CD4-positive, alpha-beta memory T cell (primary cell): Measurements from ENCODE around the gene HIGD1A. TPM values are rescaled to one million over a fixed set of nuclear protein-coding genes. Genes with fewer than 3 reads are reported as not detected.

Experiments
- CTCF ChIA-PET: fragments of 350-600 bp; sonication (Branson Sonifier 250); formaldehyde crosslinking; loops from one replicate; lab custom pipeline; 2021; ENCODE audit warnings: inconsistent platforms; ENCODE audit not compliant: partially characterized antibody; lab: Charles Lee
- POLR2A ChIA-PET: fragments of 350-600 bp; sonication (Branson Sonifier 250); formaldehyde crosslinking; loops from one replicate; lab custom pipeline; 2021; ENCODE audit not compliant: partially characterized antibody; lab: Charles Lee
- DNase-seq, 5 donors: peaks; one replicate each; pipeline versions ENCODE4 v3.0.0 to v3.0.0-alpha.2; 2020 to 2022; ENCODE audit warnings: mixed read lengths in 1 of 5
- H3K27ac ChIP-seq: one replicate; pipeline ENCODE4 v1.7.0; 2013; ENCODE audit warnings: low read depth, low read length
- H3K27me3 ChIP-seq: 2 replicates; pipeline ENCODE4 v1.7.0; 2013; ENCODE audit warnings: mild to moderate bottlenecking, low read length, moderate library complexity; ENCODE audit not compliant: insufficient read depth
- H3K36me3 ChIP-seq: 2 replicates; pipeline ENCODE4 v1.7.0; 2013; ENCODE audit warnings: mild to moderate bottlenecking, low read length, moderate library complexity; ENCODE audit not compliant: insufficient read depth
- H3K4me1 ChIP-seq: 2 replicates; pipeline ENCODE4 v1.7.0; 2013; ENCODE audit warnings: mild to moderate bottlenecking, low read length, moderate library complexity; ENCODE audit not compliant: insufficient read depth
- H3K4me3 ChIP-seq, 2 donors: one replicate each; pipeline ENCODE4 v1.7.0; 2013; ENCODE audit warnings: low read length in 2 of 2, mild to moderate bottlenecking in 1 of 2
- H3K9me3 ChIP-seq, 2 donors: one replicate each; pipeline ENCODE4 v1.7.0; 2013; ENCODE audit warnings: low read length in 2 of 2, control low read depth in 1 of 2; ENCODE audit not compliant: control insufficient read depth in 1 of 2
- H3K27ac Mint-ChIP-seq, 7 donors: one replicate each; pipeline ENCODE4 v1.8.0; 2020 to 2021; ENCODE audit warnings: mixed read lengths in 7 of 7, mild to moderate bottlenecking in 6 of 7, inconsistent platforms in 3 of 7, moderate library complexity in 3 of 7
- H3K27me3 Mint-ChIP-seq, 2 donors: one replicate each; pipeline ENCODE4 v1.8.0; 2020 to 2021; ENCODE audit warnings: mixed read lengths in 2 of 2
- H3K36me3 Mint-ChIP-seq, 2 donors: one replicate each; pipeline ENCODE4 v1.8.0; 2020 to 2021; ENCODE audit warnings: mixed read lengths in 2 of 2, inconsistent platforms in 1 of 2, mild to moderate bottlenecking in 1 of 2
- H3K4me1 Mint-ChIP-seq, 4 donors: one replicate each; pipeline ENCODE4 v1.8.0; 2020 to 2021; ENCODE audit warnings: mixed read lengths in 4 of 4, mild to moderate bottlenecking in 1 of 4
- H3K4me3 Mint-ChIP-seq, 8 donors: one replicate each; pipeline ENCODE4 v1.8.0; 2020 to 2021; ENCODE audit warnings: mixed read lengths in 8 of 8, mild to moderate bottlenecking in 7 of 8, moderate library complexity in 6 of 8, inconsistent platforms in 3 of 8
- H3K9me3 Mint-ChIP-seq, 8 donors: one replicate each; pipeline ENCODE4 v1.8.0; 2020 to 2021; ENCODE audit warnings: mixed read lengths in 8 of 8, mild to moderate bottlenecking in 5 of 8, inconsistent platforms in 3 of 8, moderate library complexity in 1 of 8
- intact Hi-C: fragments of 100-400 bp; cut with micrococcal nuclease; formaldehyde crosslinking; loops from one replicate; pipeline ENCODE4 v1.15.1; 2023
- polyA plus RNA-seq, 2 donors: library from polyadenylated mRNA; unstranded; fragments of 300-500 nt; fragmentation: Illumina TruSeq; gene quantifications; one replicate each; pipeline ENCODE4 v1.2.3, GENCODE V29; 2021
- total RNA-seq, 2 experiments: library from RNA; stranded (reverse); gene quantifications; one replicate each; pipeline ENCODE4 v1.2.3, GENCODE V29; 2021

The HIGD1A gene
- total and polyA plus RNA-seq, 4 experiments from 2014 or later, result 24.3 to 157 (median 59.0) TPM

DNA sequence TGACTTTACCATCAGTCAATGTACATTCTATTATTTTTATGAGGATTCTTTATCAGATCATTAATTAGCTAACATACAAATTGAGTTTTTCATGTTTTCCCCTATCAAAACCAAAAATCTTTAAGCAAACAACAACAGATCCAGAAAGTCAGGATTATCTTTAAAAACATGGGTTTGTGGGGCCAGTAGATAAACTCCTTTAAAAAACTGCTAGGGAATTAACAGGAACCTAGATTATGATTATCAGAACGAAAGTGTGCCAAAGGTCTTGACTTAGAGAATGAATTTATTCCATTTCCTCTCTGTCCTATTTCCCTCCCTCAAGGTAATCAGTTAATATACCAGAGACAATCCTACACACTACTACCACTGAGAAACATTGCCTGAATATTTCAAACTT is 18.1 kb downstream of the HIGD1A start:
- peaks cover 5% of the 10 kb centered on the region for H3K36me3 ChIP-seq
- Mint-ChIP-seq H3K4me1 (peaks cover 4 to 13% (median 9%) of the 10 kb centered on the region in 4 donors), H3K27ac (peak overlapping the region in 5 of 7 donors; percentile 3 to 40 (median 26)), H3K4me3 (no peak overlapping the region), H3K27me3 (no peaks in the 10 kb centered on the region), H3K9me3 (no peaks in the 10 kb centered on the region), H3K36me3 (peaks cover 23 to 42% of the 10 kb centered on the region in 2 donors)
- intact Hi-C loops, result no loop called here
- POLR2A ChIA-PET, result interaction anchor here (0.5 kb wide), 1 partner anchor 889 kb away, joined by 3 read pairs; no protein-coding TSS in a partner anchor
- no peaks in the 10 kb centered on the region for H3K27me3 ChIP-seq
- H3K4me1 ChIP-seq, result no peaks in the 10 kb centered on the region
- no peak for DNase-seq
- CTCF ChIA-PET, result interaction anchor here (11.6 kb wide), 1 partner anchor 93 kb away, joined by 156 read pairs; the partner anchor contains the start of gene CYP8B1
- H3K4me3 ChIP-seq, result no peak overlapping the region
- no peaks in the 10 kb centered on the region for H3K9me3 ChIP-seq
- no peak overlapping the region for H3K27ac ChIP-seq

DNA sequence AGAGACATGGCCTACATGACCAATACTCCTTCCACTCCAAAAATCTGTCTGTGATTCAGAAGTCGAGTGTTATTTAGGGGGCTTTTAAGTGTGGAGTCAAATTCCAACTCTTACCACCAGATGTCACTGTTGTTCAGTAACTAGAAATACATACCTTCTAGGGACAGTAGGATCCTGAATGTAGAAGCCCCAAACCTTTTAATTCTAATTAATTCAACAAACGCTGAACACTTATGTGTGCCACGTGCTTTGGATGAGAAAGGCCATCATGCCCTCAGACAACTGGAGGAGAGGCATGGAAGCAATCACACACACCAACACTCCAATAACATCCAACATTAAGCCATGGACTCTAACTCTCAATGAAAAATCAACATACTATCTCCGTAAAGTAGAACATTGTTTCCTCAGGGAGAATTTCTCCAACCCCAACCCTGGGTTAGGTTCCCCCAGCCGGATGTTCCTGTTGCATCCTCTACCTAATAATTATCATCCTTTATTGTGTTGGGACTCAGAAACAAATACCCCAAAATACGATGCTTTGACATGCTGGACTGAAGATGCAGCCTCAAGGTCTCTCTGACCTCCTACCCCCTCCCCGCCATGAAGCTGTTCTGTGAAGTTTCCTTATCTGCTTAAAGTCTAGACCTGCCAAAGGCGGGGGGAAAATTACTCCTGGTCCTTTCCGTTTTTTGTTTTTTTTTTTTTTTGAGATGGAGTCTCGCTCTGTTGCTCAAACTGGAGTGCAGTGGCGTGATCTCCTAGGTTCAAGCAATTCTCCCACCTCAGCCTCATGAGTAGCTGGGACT is 23.2 kb downstream of the HIGD1A start:
- intact Hi-C loops, result loop anchor here (1.0 to 5.0 kb wide), 4 partner anchors 50 to 1416 kb away; no protein-coding TSS in a partner anchor
- Mint-ChIP-seq H3K4me3 (no peak overlapping the region), H3K27ac (peak overlapping the region in 1 of 7 donors; percentile 43), H3K9me3 (no peaks in the 10 kb centered on the region), H3K36me3 (peaks cover 12 to 25% of the 10 kb centered on the region in 2 donors), H3K4me1 (peaks cover 0 to 3% (median 2%) of the 10 kb centered on the region in 4 donors), H3K27me3 (no peaks in the 10 kb centered on the region)
- H3K36me3 ChIP-seq, result peaks cover 5% of the 10 kb centered on the region
- ChIA-PET CTCF (interaction anchor here (1.3 to 11.6 kb wide), 10 partner anchors 8 to 98 kb away, joined by 3 to 156 read pairs (median 9); partner anchors contain the start of genes CYP8B1 and HIGD1A), POLR2A (no interaction called here)
- no peaks in the 10 kb centered on the region for H3K27me3 ChIP-seq
- H3K9me3 ChIP-seq, result no peaks in the 10 kb centered on the region
- H3K4me3 ChIP-seq, result no peak overlapping the region
- DNase-seq, result peak in 4 of 5 donors; percentile 59 to 64 (median 61)
- no peak overlapping the region for H3K27ac ChIP-seq
- no peaks in the 10 kb centered on the region for H3K4me1 ChIP-seq

DNA sequence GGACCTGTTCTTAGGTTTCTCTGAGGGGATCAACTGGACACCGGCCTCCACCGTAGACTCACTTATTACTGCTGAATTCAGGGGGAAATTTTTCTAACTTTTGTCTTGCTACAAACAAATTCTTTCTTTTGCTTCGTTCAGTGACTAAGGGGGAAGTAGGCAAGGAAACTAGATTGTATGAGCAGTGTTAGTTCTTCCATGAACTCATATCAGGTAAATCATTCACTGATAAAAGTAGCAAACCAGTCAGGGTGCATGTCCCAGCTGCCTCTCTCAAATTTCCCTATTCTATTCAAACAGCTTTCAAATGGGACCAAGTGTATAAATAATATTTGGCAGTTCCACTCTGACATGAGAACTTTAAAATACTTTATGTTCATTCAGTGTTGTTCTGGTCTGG is 23.9 kb downstream of the HIGD1A start:
- H3K4me1 Mint-ChIP-seq, result peaks cover 0 to 2% (median under 1%) of the 10 kb centered on the region in 4 donors
- DNase-seq, result no peak
- H3K9me3 ChIP-seq, result no peaks in the 10 kb centered on the region
- CTCF ChIA-PET, result interaction anchor here (0.8 to 11.6 kb wide), 20 partner anchors 8 to 110 kb away, joined by 3 to 156 read pairs (median 4); partner anchors contain the start of genes CYP8B1 and HIGD1A
- peaks cover 6 to 18% of the 10 kb centered on the region in 2 donors for H3K36me3 Mint-ChIP-seq
- intact Hi-C loops, result loop anchor here (1.0 to 5.0 kb wide), 3 partner anchors 50 to 1417 kb away; no protein-coding TSS in a partner anchor
- no peak overlapping the region for H3K27ac ChIP-seq
- H3K27me3 Mint-ChIP-seq, result no peaks in the 10 kb centered on the region
- POLR2A ChIA-PET, result interaction anchor here (1.0 to 1.2 kb wide), 2 partner anchors 59 to 101 kb away, joined by 4 read pairs; no protein-coding TSS in a partner anchor
- no peak overlapping the region for H3K4me3 ChIP-seq
- no peaks in the 10 kb centered on the region for H3K9me3 Mint-ChIP-seq
- no peaks in the 10 kb centered on the region for H3K27me3 ChIP-seq
- no peaks in the 10 kb centered on the region for H3K4me1 ChIP-seq
- H3K36me3 ChIP-seq, result peaks cover 3% of the 10 kb centered on the region
- no peak overlapping the region for H3K4me3 Mint-ChIP-seq
- H3K27ac Mint-ChIP-seq, result no peak overlapping the region

DNA sequence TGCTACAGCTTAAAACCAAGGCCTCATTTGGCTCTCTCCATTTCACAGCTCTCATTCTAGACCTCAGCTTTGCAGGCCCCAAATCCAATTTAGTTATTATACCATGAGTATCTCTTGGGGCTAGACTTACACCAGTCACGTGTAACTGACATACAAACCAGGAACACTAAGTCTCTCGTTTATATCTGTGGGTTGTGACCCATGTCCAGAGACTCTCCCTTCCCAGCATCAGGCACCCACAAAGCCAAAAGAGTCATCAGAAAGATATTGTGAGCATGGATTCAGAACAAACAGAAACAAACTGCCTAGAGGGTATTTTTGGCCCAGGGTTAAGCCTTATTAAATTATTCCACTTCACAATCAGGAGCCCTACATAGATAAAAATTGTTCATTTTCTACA is 25.6 kb downstream of the HIGD1A start:
- no peaks in the 10 kb centered on the region for H3K27me3 ChIP-seq
- Mint-ChIP-seq H3K4me1 (peaks cover 0 to 2% (median under 1%) of the 10 kb centered on the region in 4 donors), H3K36me3 (peaks cover 5 to 12% of the 10 kb centered on the region in 2 donors), H3K4me3 (no peak overlapping the region), H3K27me3 (no peaks in the 10 kb centered on the region), H3K27ac (no peak overlapping the region), H3K9me3 (no peaks in the 10 kb centered on the region)
- ChIA-PET POLR2A (no interaction called here), CTCF (interaction anchor here (0.9 to 11.6 kb wide), 6 partner anchors 15 to 101 kb away, joined by 3 to 156 read pairs (median 6); partner anchors contain the start of gene CYP8B1)
- H3K27ac ChIP-seq, result no peak overlapping the region
- intact Hi-C loops, result no loop called here
- H3K9me3 ChIP-seq, result no peaks in the 10 kb centered on the region
- no peak for DNase-seq
- no peak overlapping the region for H3K4me3 ChIP-seq
- H3K4me1 ChIP-seq, result peaks cover 2% of the 10 kb centered on the region
- H3K36me3 ChIP-seq, result no peaks in the 10 kb centered on the region

DNA sequence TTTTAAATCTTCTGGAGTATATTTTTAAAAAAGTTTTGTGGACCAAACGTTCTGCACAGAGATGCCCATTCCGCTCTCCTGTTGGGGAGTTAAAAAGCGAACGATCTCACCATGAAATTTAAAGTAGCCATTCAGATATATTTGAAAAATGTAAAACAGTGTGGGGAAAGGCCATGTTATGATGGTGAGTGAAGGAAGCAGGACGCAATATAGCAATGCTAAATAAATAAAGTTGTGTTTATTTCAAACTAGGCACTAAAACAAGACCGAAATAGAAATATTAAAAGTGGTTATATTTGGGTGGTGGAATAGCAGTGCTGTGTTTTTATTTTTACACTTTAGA is 30.9 kb downstream of the HIGD1A start:
- Mint-ChIP-seq H3K4me1 (peaks cover 5 to 16% (median 10%) of the 10 kb centered on the region in 4 donors), H3K36me3 (peaks cover 0 to 1% of the 10 kb centered on the region in 2 donors), H3K9me3 (no peaks in the 10 kb centered on the region), H3K27me3 (no peaks in the 10 kb centered on the region), H3K27ac (peak overlapping the region; percentile 83 to 98 (median 94)), H3K4me3 (peak overlapping the region; percentile 82 to 95 (median 91))
- CTCF ChIA-PET, result no interaction called here
- Histone ChIP-seq H3K27ac (no peak overlapping the region), H3K4me1 (peaks cover 13% of the 10 kb centered on the region), H3K27me3 (no peaks in the 10 kb centered on the region), H3K9me3 (no peaks in the 10 kb centered on the region), H3K4me3 (peak overlapping the region; percentile 31 to 73), H3K36me3 (no peaks in the 10 kb centered on the region)
- POLR2A ChIA-PET, result no interaction called here
- DNase-seq, result no peak
- intact Hi-C loops, result loop anchor here (1.0 to 2.0 kb wide), 2 partner anchors 31 to 107 kb away; partner anchors contain the start of gene HIGD1A

DNA sequence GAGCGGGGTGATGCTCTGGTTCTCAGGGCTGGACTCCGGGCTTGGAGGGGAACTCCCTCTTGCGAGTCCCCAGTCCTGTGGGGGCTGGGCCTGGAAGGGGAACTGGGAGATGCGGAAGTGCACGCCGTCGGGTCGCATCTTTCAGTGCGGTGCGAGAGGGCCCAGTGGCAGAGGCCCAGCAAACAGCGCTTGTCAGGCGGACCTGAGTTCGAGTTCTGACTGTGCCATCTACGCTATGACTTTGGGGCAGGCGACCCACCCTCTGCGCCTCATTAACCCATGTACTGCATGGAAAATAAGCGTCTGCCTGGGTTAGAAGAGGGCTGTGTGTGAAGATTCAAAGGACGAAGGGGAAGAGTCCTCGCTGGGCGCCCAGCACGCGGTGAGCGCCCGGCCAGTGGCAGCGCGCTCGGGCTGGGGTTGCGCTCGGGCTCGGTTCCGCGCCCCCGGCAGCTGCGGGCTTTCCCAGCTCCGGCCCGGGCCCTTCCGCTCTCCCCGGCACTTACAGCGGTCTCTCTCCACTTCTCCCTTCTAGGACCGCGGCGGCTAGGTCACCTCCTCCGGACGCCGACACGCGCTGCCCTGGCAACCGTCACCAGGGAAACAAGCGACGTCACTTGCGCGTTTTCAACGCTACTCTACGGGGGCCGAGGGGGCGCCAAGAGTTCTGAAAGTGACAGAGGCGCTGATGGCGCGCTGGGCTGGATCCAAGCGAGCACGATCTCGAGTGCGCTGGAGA is 31.5 kb downstream of the HIGD1A start, which contains the start of gene CCDC13:
CCDC13 (minus strand) TSS at position 584 of the 739 bp plus-strand sequence. CDS start 14,908 bp downstream, outside the sequence.
- no peaks in the 10 kb centered on the region for H3K27me3 Mint-ChIP-seq
- peak within 1 kb of the TSS; percentile 82 to 95 (median 91) for H3K4me3 Mint-ChIP-seq
- CTCF ChIA-PET, result no interaction called here

More for the DNA sequence above, 31.5 kb downstream of the HIGD1A start, which contains the start of gene CCDC13:
- H3K9me3 ChIP-seq, result no peaks in the 10 kb centered on the region
- peak within 1 kb of the TSS; percentile 83 to 98 (median 94) for H3K27ac Mint-ChIP-seq
- peaks cover 13% of the 10 kb centered on the region for H3K4me1 ChIP-seq
- no peaks in the 10 kb centered on the region for H3K27me3 ChIP-seq
- no peaks in the 10 kb centered on the region for H3K36me3 ChIP-seq
- peak; percentile 78 to 86 (median 80) for DNase-seq
- peak within 1 kb of the TSS; percentile 31 to 73 for H3K4me3 ChIP-seq
- peak within 1 kb of the TSS; percentile 19 for H3K27ac ChIP-seq
- intact Hi-C loops, result loop anchor here (1.0 to 2.0 kb wide), 2 partner anchors 31 to 108 kb away; partner anchors contain the start of gene HIGD1A
- peaks cover 0 to 1% of the 10 kb centered on the region in 2 donors for H3K36me3 Mint-ChIP-seq
- POLR2A ChIA-PET, result no interaction called here
- H3K9me3 Mint-ChIP-seq, result no peaks in the 10 kb centered on the region
- H3K4me1 Mint-ChIP-seq, result peaks cover 5 to 16% (median 10%) of the 10 kb centered on the region in 4 donors
